Psoas muscle (tissue), 8 donors: ENCODE data around the gene PSMD6. TPM values are rescaled to one million over a fixed set of nuclear protein-coding genes. Genes with fewer than 3 reads are reported as not detected.
A peak's percentile ranks its signal among the peaks of the same experiment; 100 is the strongest.

Source experiments
- ATAC-seq, 4 donors: fragments of 200-7000 bp; cut with Tn5 transposase; one replicate each; pipeline ENCODE4 v1.9.1; 2020; ENCODE audit warnings: moderate library complexity in 3 of 4, mild to moderate bottlenecking in 2 of 4
- DNase-seq, 2 donors: peaks; one replicate each; pipeline ENCODE4 v3.0.0-alpha.2; 2020
- H3K27ac ChIP-seq: fragments of 200-600 bp; one replicate; pipeline ENCODE4 v1.8.0; 2022
- H3K27me3 ChIP-seq, 3 donors: fragments of 200-600 bp in 1 of 3; one replicate each; pipeline versions ENCODE4 v1.6.1 to v1.8.0; 2013 to 2022; ENCODE audit warnings: low read length in 2 of 3, mild to moderate bottlenecking in 2 of 3, moderate library complexity in 1 of 3; ENCODE audit not compliant: insufficient read depth in 3 of 3
- H3K36me3 ChIP-seq, 2 donors: fragments of 200-600 bp in 1 of 2; one replicate each; pipeline versions ENCODE4 v1.6.1 to v1.8.0; 2013 to 2022; ENCODE audit warnings: low read depth in 1 of 2, mild to moderate bottlenecking in 1 of 2, moderate library complexity in 1 of 2; ENCODE audit not compliant: insufficient read depth in 1 of 2
- H3K4me1 ChIP-seq: fragments of 200-600 bp; one replicate; pipeline ENCODE4 v1.8.0; 2022
- H3K4me3 ChIP-seq: fragments of 200-600 bp; one replicate; pipeline ENCODE4 v1.8.0; 2022; ENCODE audit warnings: mild to moderate bottlenecking
- H3K9me3 ChIP-seq: fragments of 200-600 bp; one replicate; pipeline ENCODE4 v1.8.0; 2022
- WGBS, 3 donors: extraction: QIAGEN DNeasy Blood & Tissue Kit; methylation state at CpG; one replicate each; pipeline versions ENCODE4 v1.1.6 to v1.1.7; 2013; 5-methylcytosine and 5-hydroxymethylcytosine counted together
- intact Hi-C, 2 donors: fragments of 100-400 bp; cut with DNase I; formaldehyde crosslinking; loops; one replicate each; pipeline versions ENCODE4 v1.11.0 to v1.14.2; 2022
- polyA plus RNA-seq, 3 donors: library from polyadenylated mRNA; stranded (reverse); fragments of 200-250 nt; gene quantifications; one replicate each; pipeline ENCODE4 v1.2.3, GENCODE V29; 2013
- total RNA-seq, 4 donors: library from RNA; stranded (reverse); fragmentation: NEBNext Ultra II Directional in 2 of 4; extraction: Animal tissue kit (Norgen Biotek cat#: 25700) in 2 of 4; gene quantifications; one replicate each; pipeline versions ENCODE4 v1.2.1 to v1.2.4, GENCODE V29; 2021 to 2023
- TF ChIP-seq, protein P1 (sequence below): fragments of 200-600 bp; IDR thresholded peaks from one replicate; pipeline ENCODE4 v1.8.0; 2022; ENCODE audit warnings: antibody characterized with exemption
- donor health status: healthy with polysubstance abuse.
- donor health status: DM: no; HTN: no; CAD: no; lungs with moderate emphysema.
- donor health status: Bipolar disorder and iron deficiency.
- donor health status: healthy.
- donor health status: DM: yes; HTN: yes; CAD: no.
- donor health status: DM: no; HTN: no; CAD: no.
- donor health status: DM: no; HTN: no; CAD: no.
- donor health status: DM: yes; HTN: yes; CAD: no.

The PSMD6 gene
- total and polyA plus RNA-seq, 7 donors, result 81.8 to 333 (median 145) TPM

DNA sequence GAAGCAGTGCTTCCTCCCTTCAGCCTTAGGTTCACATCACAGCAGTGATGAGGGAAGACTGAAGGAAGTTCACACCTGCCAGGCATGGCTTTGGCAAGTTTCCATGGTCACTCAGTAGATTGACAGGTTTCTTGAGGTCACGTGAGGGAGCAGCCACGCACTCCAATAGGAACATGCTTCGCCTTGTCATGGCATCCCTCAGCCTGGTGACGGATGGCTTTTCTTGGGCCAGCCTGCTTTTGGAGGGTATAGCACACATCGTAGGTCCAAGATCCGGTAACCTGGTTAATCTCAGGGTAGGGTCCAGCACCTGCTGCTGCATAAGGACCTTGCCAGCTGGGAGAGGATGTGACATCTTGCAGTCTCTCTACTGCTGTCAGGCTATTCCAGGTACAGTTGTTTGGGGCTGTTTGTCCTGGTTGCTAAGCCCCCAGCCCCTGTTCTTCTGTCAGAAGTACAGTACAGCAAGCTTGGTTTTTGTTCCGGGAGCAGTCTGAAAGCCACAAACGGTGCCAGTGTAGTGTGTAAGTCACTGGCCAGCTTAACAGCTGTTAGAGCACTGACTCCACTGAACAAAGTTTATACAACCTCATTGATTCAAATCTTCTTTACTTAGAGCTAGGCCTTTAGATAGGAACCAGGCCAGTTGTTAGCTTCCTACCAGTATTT lies 42.3 kb downstream of the PSMD6 start:
- DNase-seq, result no peak
- H3K27ac ChIP-seq, result peak overlapping the region; percentile 24
- intact Hi-C loops, result no loop called here
- no peak overlapping the region for H3K4me3 ChIP-seq
- peak; percentile 14 to 49 (median 32) for ATAC-seq
- peaks cover 39% of the 10 kb centered on the region for H3K4me1 ChIP-seq
- H3K9me3 ChIP-seq, result no peaks in the 10 kb centered on the region
- peaks cover 8 to 55% of the 10 kb centered on the region in 2 donors for H3K36me3 ChIP-seq
- WGBS, 3 donors, result 36 to 51% (median 40%) methylated on average over 8 of the region's 8 CpGs
- no peaks in the 10 kb centered on the region for H3K27me3 ChIP-seq
- TF ChIP-seq, protein P1, sequence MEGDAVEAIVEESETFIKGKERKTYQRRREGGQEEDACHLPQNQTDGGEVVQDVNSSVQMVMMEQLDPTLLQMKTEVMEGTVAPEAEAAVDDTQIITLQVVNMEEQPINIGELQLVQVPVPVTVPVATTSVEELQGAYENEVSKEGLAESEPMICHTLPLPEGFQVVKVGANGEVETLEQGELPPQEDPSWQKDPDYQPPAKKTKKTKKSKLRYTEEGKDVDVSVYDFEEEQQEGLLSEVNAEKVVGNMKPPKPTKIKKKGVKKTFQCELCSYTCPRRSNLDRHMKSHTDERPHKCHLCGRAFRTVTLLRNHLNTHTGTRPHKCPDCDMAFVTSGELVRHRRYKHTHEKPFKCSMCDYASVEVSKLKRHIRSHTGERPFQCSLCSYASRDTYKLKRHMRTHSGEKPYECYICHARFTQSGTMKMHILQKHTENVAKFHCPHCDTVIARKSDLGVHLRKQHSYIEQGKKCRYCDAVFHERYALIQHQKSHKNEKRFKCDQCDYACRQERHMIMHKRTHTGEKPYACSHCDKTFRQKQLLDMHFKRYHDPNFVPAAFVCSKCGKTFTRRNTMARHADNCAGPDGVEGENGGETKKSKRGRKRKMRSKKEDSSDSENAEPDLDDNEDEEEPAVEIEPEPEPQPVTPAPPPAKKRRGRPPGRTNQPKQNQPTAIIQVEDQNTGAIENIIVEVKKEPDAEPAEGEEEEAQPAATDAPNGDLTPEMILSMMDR, result no peak

DNA sequence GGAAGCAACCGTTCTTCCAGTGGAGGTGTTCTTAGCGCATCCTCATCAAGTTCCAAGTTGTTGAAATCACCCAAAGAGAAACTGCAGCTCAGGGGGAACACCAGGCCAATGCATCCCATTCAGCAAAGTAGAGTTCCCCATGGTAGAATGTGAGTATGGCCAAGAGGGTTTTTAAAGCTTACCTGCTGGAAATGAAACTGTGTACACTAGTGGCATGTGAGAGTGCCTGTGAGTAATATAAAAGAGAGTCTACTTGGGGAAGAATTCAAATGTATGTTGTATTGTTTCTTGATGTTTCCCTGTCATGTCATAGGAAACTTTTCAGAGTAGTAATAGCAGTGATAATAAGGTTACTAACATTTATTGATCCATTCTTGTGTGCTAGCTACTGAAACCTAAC lies 43.3 kb downstream of the PSMD6 start:
- peaks cover 46% of the 10 kb centered on the region for H3K4me1 ChIP-seq
- H3K27ac ChIP-seq, result no peak overlapping the region
- peaks cover 5 to 51% of the 10 kb centered on the region in 2 donors for H3K36me3 ChIP-seq
- H3K27me3 ChIP-seq, result no peaks in the 10 kb centered on the region
- DNase-seq (no peak), ATAC-seq (no peak)
- WGBS, 3 donors, result 84 to 98% (median 93%) methylated on average over 2 of the region's 2 CpGs
- intact Hi-C loops, result no loop called here
- H3K9me3 ChIP-seq, result no peaks in the 10 kb centered on the region
- TF ChIP-seq, protein P1, result no peak
- no peak overlapping the region for H3K4me3 ChIP-seq

DNA sequence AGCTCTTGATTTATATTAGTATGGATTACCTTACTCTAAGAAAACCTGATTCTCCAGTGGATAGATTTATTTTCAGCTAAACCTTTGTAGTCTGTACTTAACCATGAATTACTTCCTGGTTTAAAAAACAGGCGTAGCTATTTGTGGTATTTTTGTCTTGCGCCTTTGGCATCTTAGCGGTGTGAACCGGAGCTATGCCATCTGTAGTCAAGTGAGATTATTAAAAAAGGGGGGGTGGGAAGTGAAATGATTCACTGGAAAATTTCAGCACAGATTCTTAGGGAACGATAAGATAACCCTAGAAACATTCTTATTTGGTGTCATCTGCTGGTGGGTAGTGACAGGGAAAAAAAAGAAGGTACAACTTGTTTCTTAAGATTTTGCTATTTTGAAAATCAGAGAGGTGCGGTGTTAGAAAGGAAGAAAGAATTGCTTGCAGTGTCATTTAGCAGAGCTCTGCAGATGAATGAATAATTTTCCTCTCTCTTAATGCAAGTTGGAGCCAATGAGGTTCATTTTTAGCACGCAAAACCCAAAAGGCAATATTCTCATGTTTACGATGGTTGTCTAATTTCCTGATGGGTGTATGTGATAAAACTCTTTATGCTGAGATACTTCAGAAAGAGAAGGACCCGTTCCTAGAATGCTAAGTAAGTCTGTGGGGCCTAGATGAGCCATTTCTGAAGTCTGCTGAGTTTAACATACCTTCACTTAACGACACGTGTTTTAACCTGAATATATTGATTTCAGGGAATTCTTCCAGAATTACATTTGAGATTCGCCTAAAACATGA lies 44.0 kb downstream of the PSMD6 start:
- Histone ChIP-seq H3K9me3 (no peaks in the 10 kb centered on the region), H3K36me3 (peaks cover 2 to 44% of the 10 kb centered on the region in 2 donors), H3K27ac (no peak overlapping the region), H3K4me1 (peaks cover 53% of the 10 kb centered on the region), H3K27me3 (no peaks in the 10 kb centered on the region), H3K4me3 (no peak overlapping the region)
- no peak for DNase-seq
- intact Hi-C loops, result no loop called here
- TF ChIP-seq, protein P1, result no peak
- 58 to 71% (median 59%) methylated on average over 12 of the region's 12 CpGs for WGBS, 3 donors
- no peak for ATAC-seq

DNA sequence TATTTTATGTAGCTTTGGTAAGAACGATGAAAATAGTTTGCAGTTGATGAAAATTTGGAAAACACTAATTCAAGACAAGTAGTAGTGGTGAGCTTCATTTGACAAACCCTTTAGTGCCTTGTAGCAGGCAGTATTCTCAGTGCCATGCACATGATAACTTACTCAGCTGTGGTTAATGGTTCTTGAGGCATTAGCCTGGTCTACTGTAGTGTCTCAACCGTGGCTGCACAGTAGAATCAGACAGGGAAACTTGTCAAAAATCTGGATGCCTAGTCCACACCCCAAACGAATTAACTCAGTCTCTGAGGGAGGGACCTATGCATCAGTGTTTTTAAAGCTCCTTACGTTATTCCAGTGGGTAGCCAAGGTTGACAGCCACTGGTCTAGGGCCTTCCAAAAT lies 45.4 kb downstream of the PSMD6 start:
- H3K4me3 ChIP-seq, result no peak overlapping the region
- TF ChIP-seq, protein P1, result no peak
- no peak overlapping the region for H3K27ac ChIP-seq

More for the DNA sequence above, 45.4 kb downstream of the PSMD6 start:
- ATAC-seq (no peak), DNase-seq (no peak)
- H3K9me3 ChIP-seq, result no peaks in the 10 kb centered on the region
- 57 to 77% (median 61%) methylated on average over 4 of the region's 4 CpGs for WGBS, 3 donors
- peaks cover 0 to 30% of the 10 kb centered on the region in 2 donors for H3K36me3 ChIP-seq
- intact Hi-C loops, result no loop called here
- peaks cover 54% of the 10 kb centered on the region for H3K4me1 ChIP-seq
- H3K27me3 ChIP-seq, result no peaks in the 10 kb centered on the region
